ENCODE results near the gene FTO.

FTO gene

DNA sequence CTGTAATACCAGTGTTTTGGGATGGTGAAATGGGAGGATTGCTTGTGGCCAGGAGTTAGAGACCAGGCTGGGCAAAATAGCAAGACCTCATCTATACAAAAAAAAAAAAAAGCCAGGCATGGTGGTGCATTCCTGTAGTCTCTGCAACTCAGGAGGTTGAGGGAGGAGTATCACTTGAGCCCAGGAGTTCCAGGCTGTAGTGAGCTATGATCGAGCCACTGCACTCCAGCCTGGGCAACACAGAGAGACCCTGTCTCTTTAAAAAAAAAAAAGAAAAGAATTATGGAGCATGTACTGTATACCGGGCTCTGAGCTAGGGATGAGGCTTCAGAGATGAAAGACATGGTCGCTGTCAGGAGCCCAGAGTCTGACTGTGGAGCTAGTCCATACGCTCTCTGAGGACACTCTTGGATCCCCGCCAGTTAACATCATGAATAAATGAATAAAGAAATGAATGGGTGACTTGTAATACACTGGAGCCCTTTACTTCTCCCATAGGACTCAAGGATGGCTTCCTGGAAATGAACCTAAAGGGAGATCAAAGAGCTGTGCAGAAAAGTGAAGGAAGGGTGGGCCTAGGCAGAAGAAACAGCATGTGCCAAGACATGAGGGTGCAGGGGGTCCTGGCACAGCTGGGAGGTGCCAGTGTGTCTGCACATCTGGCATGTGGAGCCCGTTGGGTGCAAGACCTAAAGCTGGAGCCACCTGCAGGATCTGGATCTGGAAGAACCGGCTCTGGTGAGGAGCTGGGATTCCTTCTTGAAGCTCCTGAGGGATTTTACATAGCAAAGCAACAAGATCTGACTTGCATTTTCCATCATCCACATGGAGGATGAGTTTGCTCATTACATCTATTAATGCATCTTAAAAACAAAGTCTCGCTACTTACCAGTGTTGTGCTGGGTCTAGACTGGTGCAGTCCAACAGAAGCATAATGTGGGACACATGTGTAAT lies 462.2 kb downstream of the FTO start:
- no peak for TF ChIP-seq ZFX (IDR thresholded peaks at IDR 0.05; ENCODE audit: borderline replicate concordance)
- TF ChIP-seq, protein P1, sequence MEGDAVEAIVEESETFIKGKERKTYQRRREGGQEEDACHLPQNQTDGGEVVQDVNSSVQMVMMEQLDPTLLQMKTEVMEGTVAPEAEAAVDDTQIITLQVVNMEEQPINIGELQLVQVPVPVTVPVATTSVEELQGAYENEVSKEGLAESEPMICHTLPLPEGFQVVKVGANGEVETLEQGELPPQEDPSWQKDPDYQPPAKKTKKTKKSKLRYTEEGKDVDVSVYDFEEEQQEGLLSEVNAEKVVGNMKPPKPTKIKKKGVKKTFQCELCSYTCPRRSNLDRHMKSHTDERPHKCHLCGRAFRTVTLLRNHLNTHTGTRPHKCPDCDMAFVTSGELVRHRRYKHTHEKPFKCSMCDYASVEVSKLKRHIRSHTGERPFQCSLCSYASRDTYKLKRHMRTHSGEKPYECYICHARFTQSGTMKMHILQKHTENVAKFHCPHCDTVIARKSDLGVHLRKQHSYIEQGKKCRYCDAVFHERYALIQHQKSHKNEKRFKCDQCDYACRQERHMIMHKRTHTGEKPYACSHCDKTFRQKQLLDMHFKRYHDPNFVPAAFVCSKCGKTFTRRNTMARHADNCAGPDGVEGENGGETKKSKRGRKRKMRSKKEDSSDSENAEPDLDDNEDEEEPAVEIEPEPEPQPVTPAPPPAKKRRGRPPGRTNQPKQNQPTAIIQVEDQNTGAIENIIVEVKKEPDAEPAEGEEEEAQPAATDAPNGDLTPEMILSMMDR (IDR thresholded peaks at IDR 0.05): no peak

DNA sequence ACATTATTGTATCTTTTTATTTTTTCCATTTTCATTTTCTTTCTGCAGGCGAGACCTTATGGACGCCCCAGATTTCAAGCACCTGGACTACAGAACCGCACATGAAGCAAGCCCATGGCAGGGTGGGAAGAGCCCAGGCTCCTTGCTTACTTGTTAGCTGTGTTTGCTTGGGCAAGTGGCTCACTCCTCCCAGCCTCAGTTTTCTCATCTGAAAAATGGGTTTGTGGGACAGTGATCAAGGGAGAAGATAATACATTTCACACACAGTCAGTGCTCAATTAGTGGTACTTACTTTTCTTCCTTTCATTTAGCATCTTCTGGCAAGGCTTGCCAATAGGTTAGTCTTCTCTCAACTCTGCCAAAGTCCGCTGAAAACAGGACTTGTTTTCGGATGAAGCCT lies 465.2 kb downstream of the FTO start:
- no peak overlapping the region for H3K27ac ChIP-seq
- TF ChIP-seq, protein P1 (IDR thresholded peaks at IDR 0.05): no peak
- TF ChIP-seq ZFX (IDR thresholded peaks at IDR 0.05; ENCODE audit: borderline replicate concordance): no peak

More for the DNA sequence above, 462.2 kb downstream of the FTO start:
- H3K27ac ChIP-seq: no peak overlapping the region

DNA sequence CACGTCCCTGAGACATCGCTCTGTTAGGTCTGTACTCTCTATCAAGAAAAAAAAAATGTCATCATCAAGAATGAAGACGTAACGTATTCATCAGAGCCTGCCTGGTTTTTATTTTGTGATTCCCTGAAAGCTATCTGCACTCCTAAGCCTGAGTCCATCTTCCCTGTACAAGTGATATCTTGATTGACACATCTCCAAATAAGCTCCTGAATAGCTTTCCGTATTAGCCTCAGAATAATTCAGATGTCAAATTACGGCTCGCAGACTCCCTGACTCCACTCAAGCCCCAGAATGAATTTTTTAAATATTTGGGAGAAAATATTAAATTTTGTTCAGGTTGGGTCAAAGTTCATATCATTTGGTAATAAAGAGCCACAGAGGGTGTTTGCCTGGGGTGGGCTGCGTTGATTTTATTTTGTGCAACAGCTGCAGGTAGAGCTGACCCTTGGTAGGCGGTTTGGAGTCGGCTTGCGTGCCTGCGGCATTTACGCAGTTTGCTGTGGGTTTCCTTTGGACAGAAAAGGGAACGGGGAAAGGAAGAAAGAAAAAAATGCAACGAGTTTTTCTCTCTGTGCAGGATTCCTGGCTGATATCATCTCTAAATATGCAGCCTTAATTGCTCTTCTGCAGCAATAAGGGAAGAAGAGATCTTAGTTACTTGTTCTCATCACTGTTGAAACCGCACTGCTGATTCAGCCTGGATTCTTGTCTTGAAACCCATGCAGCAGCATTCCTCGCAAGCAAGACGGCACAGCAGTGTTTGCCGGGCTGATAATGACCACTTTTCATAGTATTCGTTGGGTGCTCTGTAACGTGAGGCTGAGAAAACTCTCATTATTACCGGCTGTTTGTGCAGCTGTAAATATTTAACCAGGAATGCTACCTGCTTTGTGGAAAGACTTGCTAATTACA lies 467.9 kb downstream of the FTO start:
- peak overlapping the region; percentile 55 for H3K27ac ChIP-seq
- TF ChIP-seq, protein P1 (IDR thresholded peaks at IDR 0.05): no peak
- TF ChIP-seq ZFX (IDR thresholded peaks at IDR 0.05; ENCODE audit: borderline replicate concordance): no peak

DNA sequence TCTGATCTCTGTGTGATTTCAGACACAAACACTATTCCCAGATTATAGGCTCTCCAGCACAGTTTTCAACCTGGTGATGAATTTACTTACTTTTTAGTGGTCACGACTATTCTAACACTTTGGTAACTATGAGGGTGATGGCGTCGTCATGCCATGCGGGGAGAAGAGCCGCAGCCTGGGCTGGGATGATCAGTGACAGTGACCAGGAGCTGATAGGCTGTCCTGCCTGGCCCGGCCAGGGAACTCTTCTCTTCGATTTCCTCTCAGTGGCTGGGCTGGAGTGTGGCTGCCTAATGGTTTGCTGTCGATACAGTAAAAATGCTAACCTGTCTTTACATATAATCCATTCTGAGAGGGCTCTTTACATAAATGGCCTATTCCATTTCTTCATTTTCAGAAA lies 469.5 kb downstream of the FTO start:
- no peak overlapping the region for H3K27ac ChIP-seq
- no peak for TF ChIP-seq ZFX (IDR thresholded peaks at IDR 0.05; ENCODE audit: borderline replicate concordance)
- TF ChIP-seq, protein P1 (IDR thresholded peaks at IDR 0.05): no peak

DNA sequence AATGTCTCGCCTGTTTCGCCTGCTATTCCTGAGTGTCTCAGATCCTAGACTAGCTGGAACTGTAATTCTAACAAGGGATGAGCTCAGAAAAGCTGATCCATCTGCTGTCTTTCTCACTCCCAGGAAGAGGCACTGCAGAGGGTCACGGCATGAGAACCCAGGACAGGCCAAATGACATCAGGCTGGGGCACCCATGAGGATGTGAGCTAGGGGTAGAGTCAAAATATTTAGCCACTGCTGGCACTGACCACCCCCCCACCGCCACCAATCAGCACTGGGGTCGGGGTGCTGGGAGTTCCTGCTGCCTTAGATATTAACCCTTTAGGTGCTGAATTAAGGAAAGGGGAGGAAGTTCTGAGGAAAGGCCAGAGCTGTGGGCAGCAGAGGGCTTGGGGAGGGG lies 470.2 kb downstream of the FTO start:
- no peak overlapping the region for H3K27ac ChIP-seq
- no peak for TF ChIP-seq ZFX (IDR thresholded peaks at IDR 0.05; ENCODE audit: borderline replicate concordance)

DNA sequence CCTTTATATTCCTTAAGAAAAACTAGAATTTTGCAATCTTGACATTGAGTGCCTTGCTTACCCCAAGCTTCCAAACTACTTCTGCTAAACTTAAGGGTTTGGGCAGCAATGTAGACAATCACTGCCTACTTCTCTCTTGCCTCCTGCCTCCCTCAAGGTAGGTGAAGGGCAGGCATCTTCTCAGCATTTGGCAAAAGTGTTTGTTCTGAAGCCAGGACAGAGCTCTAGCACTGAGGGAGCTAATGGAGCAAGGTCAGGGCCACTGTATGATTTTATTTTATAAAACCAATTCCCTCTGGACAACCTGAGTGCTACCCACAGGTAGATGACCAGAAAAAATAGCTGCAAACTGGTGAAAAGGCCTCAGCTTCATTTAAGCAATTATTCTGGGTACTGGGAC lies 470.8 kb downstream of the FTO start:
- TF ChIP-seq, protein P1 (IDR thresholded peaks at IDR 0.05): no peak
- no peak for TF ChIP-seq ZFX (IDR thresholded peaks at IDR 0.05; ENCODE audit: borderline replicate concordance)

DNA sequence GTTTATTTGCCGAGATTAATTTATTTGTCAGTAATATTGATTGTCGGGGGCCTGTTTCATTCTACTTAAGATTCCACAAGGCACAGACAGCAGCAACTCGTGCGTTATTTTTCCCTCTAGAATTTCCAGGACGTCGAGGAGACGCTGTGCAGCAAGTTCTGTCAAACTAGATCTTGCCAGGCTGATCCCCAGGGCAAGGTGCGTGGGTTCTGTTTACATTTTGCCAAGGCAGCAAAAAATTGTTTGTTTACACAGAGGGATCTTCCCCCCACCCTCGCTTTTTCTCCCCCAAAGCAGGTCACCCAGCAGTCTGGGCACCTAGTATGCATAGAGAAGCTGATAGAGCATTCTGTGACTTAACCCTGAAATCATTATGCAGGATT lies 471.2 kb downstream of the FTO start:
- no peak overlapping the region for H3K27ac ChIP-seq
- TF ChIP-seq, protein P1 (IDR thresholded peaks at IDR 0.05): no peak
- no peak for TF ChIP-seq ZFX (IDR thresholded peaks at IDR 0.05; ENCODE audit: borderline replicate concordance)

More for the DNA sequence above, 470.8 kb downstream of the FTO start:
- H3K27ac ChIP-seq: no peak overlapping the region
